Activated T-cell treated with anti-CD3 and anti-CD28 coated beads for 24 hours (primary cell): ENCODE data around the gene ZNF142.
"Not testable (repeated sequence)": the region's sequence is repeated elsewhere in the genome, so short reads cannot be mapped to it uniquely, and the experiment has no call there.

Experiments
- DNase-seq: peaks from one replicate; pipeline ENCODE4 v3.0.0-alpha.2; 2020; ENCODE audit warnings: low read depth

ZNF142 gene, protein sequence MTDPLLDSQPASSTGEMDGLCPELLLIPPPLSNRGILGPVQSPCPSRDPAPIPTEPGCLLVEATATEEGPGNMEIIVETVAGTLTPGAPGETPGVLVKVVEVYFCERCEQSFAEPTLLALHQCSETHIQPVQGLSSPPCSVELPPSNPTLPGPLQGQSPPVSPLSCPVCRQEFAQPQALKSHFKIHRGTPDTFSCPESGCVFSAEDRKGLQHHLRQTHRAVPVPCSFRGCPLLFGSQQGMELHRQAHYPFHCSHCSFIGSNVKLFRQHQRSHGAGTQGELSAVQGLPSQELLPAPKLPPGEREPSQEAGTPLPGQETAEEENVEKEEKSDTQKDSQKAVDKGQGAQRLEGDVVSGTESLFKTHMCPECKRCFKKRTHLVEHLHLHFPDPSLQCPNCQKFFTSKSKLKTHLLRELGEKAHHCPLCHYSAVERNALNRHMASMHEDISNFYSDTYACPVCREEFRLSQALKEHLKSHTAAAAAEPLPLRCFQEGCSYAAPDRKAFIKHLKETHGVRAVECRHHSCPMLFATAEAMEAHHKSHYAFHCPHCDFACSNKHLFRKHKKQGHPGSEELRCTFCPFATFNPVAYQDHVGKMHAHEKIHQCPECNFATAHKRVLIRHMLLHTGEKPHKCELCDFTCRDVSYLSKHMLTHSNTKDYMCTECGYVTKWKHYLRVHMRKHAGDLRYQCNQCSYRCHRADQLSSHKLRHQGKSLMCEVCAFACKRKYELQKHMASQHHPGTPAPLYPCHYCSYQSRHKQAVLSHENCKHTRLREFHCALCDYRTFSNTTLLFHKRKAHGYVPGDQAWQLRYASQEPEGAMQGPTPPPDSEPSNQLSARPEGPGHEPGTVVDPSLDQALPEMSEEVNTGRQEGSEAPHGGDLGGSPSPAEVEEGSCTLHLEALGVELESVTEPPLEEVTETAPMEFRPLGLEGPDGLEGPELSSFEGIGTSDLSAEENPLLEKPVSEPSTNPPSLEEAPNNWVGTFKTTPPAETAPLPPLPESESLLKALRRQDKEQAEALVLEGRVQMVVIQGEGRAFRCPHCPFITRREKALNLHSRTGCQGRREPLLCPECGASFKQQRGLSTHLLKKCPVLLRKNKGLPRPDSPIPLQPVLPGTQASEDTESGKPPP (N-terminal part only)

DNA sequence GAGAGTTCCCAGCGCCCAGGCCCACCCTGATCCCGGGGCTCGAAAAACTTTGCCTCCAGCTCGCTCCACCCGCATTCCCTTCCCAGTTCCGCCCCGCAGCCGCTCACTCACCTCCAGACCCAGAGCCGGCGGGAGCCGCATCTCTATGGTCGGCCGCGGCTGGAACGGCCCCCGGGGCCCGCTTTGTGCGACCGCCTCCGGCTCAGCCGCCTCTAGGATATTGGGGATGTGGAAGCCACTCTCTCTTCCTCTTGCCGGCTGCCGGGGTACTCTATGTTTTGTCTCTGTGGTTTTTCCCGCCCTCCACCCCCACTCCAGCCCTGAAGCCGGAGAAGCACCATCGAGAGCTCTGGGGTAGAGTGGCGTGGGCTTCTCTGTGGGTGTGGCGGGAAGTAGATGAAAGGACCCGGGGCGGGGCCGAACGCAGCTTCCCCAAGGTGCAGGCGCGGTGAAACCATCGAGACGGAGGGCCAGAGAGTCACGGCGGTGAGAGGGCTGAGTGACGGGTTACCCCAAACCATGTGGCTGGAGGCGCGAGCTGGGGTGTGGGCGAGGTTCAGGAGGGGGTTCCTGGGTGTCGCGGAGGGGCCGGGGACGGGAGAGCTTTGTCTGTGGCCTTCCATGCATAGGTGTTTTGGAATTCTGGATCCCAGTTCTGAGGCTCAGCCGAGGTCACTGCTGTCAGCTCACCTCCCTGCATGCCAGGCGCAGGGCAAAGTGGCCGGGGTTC lies at the start of gene ZNF142, which contains the start of gene BCS1L:
TSS of gene ZNF142 (minus strand) at position 366 of the 730 bp plus-strand sequence. CDS start 3,194 bp downstream, outside the sequence.
TSS of gene BCS1L (plus strand) at position 426 of the 730 bp plus-strand sequence. CDS start 1,305 bp downstream, outside the sequence.
- peak; percentile 95 for DNase-seq

DNA sequence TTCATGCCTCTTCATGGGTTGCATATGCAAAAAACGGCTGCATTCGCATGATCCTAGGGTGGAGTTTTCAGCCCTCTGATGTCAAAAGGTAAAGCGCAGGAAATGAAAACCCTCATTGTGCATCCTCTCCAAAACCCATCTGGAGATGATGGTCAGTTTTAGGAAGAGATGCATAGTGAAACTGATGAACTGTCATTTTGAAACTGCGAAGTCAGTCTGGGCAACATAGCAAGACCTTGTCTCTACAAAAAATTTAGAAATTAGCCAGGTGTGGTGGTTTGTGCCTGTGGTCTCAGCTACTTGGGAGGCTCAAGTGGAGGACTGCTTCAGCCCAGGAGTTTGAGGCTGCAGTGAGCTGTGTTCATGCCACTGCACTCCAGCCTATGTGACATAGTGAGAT lies 48.7 kb upstream of the ZNF142 start:
- no peak for DNase-seq

DNA sequence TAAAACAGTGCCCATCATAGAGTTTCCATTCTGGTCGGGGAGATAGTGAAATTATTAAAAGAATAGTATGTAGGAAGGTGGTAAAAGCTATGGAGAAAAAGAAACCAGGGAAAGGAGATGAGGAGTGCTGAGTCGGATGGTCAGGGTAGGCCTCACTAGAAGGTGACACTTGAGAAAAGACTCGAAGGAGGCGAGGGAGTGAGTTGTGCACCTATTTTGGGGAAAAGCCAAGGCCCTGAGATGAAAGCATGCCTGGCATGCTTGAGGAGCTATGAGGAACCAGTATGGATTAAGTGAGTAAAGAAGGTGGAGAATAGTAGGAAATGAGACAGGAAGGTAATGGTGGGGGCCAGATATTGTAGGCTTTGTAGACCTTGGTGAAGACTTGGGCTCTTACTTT lies 43.9 kb upstream of the ZNF142 start:
- DNase-seq, result no peak

DNA sequence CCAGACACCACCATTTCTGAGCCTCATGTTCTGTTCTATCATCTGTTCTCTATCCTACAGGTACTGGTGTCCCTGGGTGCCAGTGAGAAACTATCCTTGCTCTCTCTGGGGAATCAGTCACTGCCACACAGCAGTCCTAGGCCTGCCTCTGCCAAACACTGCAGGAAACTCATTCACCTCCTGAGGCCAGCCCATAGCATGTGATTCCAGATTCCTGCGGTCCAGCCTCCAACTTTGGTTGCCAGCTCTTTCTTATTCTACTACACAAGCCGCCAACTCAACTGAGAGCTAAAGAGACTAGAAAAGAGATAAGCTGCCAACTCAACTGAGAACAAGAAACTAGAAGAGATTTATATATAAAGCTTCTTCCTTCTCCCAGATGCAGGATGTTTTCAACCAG lies 42.4 kb upstream of the ZNF142 start:
- DNase-seq, result no peak

DNA sequence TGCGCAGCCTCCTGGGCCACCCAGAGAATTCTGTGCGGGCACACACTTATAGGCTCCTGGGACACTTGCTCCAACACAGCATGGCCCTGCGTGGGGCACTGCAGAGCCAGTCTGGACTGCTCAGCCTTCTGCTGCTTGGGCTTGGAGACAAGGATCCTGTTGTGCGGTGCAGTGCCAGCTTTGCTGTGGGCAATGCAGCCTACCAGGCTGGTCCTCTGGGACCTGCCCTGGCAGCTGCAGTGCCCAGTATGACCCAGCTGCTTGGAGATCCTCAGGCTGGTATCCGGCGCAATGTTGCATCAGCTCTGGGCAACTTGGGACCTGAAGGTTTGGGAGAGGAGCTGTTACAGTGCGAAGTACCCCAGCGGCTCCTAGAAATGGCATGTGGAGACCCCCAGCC lies 39.5 kb upstream of the ZNF142 start:
- DNase-seq, result no peak

DNA sequence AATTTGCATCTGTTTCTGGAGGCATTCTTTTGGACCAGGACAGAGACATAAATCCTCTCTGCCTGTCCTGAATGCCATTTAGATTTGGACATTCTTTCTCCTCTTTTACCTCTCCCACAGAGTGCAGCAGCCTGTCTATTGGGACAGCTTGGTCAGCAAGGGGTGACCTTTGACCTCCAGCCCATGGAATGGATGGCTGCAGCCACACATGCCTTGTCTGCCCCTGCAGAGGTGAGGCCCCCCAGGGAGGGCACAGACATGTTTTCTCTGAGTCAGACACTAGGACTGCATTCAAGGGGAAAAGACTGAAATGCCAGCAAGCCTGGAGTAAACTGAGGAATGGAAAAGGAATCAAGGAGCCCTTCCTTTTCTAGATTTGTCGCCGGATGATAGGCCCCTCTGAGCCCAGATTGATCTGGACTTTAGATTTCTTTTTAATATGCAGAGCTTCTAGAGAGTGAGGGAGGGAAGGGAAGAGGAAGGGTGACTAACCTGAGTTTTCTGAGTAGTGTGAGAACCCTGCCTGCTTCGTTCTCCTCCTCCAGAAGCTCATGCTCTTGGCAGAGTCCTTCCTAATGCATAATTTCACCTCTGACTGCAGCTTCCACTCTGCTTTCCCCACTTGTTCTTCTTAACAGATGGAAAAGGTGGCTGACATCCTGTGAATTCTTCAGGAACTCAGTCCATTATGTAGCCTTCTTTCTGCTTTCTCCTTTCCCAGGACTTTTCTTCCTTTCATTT lies 35.2 kb upstream of the ZNF142 start:
- no peak for DNase-seq

DNA sequence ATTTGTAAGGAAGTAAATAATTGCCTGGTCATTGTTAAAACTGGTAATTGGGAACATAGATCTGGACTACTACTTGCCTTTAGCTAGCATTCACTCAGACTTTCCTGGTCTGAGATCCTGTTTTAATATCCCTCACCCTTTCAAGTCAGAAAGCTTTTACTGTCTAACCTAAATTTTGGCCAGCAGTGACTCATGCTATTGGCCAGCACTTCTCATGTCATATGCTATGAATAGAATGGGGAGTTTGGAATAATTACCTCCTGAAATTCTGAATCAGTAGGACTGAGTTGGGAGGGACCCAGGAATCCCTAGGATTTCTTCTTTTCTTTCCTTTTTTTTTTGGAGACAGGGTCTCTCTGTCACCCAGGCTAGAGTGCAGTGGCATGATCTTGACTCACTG lies 31.8 kb upstream of the ZNF142 start:
- DNase-seq, result no peak

DNA sequence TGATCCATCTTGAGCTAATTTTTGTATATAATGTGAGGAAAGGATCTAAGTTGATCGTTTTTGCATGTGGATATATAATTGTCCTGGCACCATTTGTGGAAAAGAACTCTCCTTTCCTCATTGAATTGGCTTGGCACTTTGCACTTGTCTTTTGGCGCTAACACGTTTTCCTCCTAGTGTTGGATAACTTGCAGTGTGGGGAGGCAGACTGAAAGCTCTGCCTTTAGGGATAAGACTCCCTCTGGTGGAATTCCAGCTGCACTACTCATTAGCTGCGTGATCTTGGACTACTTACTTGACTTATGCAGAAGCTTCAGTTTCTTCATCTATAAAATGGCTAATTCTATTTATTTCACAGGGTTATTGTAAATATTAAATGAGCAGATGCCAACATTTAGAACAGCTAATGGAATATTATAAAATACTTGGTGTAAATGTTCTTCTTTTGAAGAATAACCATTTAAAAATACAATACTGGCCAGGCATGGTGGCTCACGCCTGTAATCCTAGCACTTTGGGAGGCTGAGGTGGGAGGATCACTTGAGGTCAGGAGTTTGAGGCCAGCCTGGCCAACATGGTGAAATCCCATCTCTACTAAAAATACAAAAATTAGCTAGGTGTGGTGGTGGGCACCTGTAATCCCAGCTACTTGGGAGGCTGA lies 28.1 kb upstream of the ZNF142 start:
- not testable (repeated sequence) for DNase-seq

DNA sequence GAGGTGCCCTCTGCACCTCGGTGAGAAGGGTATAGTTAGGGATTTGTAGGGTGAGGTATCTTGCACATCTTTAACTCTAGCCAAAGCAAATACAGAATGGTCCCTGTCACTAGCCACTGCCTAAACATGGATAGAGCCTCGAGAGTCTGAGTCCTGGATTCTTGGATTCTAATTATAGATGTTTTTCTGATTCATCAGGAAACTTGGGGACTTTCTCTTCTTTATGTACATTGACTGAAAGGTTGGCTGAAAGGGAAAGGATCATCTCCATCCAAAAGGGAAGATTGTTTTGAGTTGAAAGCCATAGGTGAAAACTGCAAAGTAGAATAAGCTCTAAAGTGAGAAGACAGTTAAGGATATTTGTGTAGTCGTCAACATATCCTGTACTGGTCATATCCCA lies 20.6 kb upstream of the ZNF142 start:
- no peak for DNase-seq

DNA sequence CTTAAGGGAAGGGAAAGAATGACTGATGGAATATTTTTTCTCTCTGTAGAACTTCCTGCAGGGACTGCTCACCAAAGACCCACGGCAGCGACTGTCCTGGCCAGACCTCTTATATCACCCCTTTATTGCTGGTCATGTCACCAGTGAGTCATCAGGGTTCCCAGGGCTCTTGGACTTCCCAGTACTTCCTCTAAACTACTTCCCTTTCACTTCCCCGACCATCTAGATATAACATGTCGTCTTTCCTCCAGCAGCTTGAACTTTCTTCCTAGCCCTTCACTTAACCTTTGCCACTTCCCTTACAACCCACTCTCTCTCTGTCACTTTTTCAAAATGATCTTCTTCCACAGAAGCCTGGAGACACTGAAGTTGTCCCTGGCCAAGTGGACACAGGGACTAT lies 19.7 kb upstream of the ZNF142 start:
- no peak for DNase-seq

DNA sequence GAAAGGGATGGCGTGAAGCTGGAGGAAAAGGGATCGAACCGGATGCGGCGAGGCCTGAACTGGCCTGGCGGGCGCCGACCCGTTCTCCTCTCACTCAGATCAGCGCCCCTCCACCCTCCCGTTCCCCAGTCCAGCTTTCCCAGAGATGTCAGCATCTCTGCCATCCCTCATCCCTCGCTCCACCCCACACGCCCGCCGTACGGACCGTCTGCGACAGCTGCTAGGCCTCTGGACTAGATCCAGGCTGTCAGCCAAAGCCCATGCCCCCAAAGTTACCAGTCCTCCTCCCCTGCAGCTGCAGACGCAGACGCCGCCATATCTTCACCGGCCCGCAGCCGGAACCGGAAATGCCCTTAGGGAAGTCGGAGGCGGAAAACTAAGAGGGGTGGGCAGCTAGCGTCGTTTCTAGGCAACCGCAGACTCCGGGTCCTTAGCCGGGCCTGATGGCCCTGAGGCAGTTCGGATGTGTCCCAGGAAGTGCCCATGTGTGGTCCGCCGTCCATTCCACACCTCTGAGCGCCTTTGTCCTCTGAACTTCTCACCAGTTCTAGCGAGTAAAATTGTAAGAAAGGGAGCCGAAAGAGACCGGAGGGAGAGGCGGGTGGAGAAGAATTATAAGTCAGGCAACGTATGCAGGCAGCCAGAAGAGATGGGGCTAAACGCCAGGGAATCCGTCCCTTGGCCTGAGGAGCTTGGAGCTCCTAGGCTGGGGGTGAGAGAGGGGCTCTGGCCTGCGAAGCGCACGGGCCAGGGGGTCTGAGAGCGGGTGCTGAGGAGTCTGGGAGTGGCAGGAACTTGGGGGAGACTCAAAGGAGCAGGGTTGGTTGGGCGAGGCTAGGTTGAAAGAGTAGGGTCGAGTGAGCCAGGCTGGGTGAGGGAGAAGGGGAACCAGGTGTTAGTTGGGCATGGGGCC lies 12.5 kb upstream of the ZNF142 start, which contains the start of the genes RNF25 and STK36:
TSS of gene RNF25 (minus strand) at position 349 of the 913 bp plus-strand sequence. CDS start at position 317, 32 bp downstream.
TSS of gene STK36 (plus strand) at position 433 of the 913 bp plus-strand sequence. CDS start 744 bp downstream, outside the sequence.
- peak; percentile 76 for DNase-seq

DNA sequence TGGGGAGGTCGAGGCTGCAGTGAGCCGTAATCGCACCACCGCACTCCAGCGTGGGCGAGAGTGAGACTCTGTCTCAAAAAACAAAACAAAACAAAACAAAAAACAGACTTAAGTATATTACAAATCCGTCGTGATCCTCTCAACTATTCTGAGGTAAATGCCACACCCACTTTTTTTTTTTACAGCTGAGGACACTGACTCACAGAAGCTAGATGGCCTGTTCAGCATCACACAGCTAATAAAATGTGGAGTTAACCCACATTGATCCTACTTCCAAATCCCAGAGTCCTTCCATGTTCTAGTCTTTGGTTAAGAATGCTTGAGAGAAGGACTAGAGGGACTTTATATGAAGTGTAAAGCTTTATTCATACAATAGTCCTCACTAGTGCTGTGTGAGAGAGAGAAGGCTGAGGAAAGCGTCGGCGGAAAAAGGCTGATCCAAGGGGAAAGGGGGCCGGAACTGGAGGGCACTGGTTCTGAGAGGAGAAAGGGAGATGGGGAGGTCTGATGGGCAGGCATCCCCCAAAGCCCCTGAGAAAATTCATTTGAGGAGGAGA lies 11.8 kb upstream of the ZNF142 start:
- DNase-seq, result no peak

DNA sequence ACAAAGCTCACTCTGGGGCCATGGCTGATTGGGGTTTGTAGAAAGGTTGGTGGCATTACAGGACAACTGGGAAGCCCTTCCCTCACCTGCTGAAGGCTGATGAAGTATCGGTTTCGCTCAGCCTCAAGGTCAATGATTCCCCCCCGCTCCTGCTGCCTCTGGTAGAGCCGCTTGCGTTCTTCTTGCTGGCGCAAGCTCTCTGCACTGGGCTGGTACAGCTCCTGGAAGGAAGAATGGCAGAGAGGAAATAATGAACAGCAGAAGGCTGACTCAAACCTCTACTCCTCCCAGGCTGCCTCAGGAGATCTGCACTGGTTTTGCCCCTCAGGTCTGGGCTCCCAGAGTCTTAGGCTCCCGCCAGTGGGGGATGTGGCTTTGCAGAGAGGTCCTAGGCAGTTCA lies 5.2 kb upstream of the ZNF142 start:
- no peak for DNase-seq

DNA sequence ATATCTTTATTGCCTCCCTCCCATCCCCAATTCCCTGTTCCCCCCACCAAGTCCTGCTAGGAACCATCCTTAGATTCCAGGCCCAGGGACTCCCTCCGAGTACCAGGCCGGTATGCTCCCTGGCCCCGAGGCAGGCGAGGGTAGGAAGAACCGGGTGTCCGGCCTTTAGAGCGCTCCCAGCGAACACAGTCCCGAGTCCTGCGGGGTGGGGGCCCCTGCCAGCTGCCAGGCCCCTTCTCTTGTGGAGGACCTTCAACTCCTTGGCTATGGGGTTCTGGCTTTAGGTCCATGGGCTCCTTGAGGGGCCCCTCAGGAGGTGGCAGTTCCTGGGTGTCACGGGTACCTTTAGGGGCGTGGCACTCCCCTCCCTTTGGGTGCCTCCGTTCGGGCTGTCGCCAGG lies 4.5 kb upstream of the ZNF142 start:
- DNase-seq, result no peak

DNA sequence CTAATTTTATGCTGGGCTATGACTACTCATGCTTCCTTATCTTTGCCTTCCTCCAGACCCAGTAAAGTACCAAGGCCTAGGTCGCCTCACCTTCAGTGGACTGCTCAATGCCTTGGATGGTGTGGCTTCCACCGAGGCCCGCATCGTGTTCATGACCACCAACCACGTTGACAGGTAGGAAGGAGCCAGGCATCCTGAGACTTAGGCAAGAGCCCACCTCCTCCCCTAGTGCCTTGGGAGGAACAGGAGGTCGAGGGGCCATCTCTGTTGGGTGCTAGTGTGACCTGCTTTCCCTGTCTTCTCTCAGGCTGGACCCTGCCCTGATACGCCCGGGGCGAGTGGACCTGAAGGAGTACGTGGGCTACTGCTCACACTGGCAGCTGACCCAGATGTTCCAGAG lies 3.4 kb upstream of the ZNF142 start:
- DNase-seq, result no peak

DNA sequence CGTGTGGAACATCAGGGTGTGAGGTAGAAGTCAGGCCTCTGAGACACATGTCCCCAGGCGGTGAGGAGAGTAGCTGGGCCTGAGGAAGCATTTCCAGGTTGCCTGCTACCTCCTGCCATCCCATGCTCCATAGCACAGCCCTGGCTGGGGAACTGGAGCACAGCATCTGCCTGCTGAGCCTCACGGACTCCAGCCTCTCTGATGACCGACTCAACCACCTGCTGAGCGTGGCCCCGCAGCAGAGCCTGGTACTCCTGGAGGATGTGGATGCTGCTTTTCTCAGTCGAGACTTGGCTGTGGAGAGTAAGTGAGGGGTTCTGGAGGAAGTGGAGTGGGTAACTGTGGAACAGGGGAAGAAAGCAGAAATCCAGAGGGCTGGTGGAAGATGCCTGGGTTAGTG lies 3.0 kb upstream of the ZNF142 start:
- no peak for DNase-seq

DNA sequence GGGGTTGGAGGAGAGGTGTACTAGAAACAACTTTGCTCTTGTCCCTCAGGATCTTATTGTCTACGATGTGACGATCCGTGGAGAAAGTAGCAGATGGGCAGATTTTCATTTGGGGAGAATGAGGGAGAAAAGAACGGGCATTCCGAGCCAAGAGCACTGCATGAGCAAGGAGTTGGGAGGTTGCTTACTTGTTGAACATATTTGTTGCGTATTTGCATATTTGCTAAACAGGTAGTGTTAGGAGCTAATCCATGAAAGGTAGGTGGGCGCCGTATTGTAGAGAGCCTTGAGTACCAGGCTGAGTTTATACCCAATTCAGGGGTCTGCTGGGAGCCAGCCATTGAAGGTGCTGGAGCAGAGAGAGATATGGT lies 550 bp upstream of the ZNF142 start:
- DNase-seq, result no peak

DNA sequence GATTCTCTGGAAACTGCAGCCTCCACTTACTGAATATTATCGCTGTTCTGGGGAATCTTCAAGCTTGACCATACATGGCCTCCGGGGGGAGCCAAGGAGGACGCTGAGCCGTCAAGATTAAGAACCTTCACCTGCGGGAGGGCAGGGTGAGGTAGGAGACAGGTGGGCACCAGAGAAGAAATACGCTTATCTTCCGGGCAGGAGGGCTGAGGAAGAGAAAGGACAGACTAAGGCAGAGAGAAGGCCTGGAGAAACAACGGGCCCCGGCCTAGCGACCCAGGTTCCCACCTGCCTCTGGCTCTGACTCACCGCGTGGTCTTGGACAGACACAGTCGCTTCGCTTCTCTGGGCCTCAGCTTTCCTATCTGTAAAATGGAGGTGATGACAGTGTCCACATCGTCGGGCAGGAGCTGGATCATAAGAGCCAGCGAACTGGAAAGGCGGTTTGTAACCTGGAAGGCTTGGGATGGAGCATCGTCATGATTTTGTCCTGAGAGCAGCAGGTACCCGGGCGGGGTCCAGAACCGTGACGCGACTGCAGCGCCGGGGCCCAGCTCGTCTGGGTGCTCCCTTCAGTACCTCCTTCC lies 659 bp downstream of the ZNF142 start:
- DNase-seq, result peak; percentile 26
